ENCODE measurements around the gene EPB41L2.

DNA sequence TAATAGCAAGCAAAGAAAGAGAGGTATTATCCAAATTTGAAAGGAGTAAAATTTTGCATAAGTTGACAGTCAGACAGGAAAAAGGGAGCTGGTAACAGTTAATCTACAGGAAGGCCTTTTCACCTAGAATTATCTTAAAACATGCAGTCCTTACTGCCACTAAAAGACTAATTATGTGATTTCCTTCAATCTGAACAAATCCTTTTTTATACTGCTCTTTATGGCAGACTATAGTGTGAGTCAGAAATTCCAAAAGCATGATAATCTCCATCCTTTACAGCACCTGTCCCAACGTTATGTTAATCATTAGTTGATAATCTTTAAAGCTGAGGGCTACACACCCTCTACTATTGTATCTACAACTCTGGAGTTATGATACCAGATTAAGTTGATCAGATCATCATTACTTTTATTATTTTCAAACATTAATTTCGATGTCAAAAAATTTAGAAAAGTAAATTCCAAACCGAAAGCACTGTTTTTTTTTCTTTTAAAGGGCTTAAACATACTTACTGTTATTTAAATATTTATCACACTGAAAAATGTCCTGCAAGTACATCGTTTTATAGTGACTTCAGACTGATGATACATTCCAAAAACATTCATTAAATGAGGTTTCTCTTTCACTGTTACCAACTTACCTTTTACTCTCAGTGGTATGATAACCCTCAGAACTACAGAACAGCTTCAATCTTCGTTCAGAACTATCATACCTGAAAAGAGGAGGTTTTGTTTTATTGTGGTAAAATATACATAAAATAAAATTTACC, 39.1 kb upstream of the EPB41L2 start:
- TF ChIP-seq TAF1 (IDR thresholded peaks at IDR 0.05; ENCODE audit: borderline replicate concordance, insufficient read depth, low read length) = no peak
- TF ChIP-seq, protein P1, sequence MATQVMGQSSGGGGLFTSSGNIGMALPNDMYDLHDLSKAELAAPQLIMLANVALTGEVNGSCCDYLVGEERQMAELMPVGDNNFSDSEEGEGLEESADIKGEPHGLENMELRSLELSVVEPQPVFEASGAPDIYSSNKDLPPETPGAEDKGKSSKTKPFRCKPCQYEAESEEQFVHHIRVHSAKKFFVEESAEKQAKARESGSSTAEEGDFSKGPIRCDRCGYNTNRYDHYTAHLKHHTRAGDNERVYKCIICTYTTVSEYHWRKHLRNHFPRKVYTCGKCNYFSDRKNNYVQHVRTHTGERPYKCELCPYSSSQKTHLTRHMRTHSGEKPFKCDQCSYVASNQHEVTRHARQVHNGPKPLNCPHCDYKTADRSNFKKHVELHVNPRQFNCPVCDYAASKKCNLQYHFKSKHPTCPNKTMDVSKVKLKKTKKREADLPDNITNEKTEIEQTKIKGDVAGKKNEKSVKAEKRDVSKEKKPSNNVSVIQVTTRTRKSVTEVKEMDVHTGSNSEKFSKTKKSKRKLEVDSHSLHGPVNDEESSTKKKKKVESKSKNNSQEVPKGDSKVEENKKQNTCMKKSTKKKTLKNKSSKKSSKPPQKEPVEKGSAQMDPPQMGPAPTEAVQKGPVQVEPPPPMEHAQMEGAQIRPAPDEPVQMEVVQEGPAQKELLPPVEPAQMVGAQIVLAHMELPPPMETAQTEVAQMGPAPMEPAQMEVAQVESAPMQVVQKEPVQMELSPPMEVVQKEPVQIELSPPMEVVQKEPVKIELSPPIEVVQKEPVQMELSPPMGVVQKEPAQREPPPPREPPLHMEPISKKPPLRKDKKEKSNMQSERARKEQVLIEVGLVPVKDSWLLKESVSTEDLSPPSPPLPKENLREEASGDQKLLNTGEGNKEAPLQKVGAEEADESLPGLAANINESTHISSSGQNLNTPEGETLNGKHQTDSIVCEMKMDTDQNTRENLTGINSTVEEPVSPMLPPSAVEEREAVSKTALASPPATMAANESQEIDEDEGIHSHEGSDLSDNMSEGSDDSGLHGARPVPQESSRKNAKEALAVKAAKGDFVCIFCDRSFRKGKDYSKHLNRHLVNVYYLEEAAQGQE (IDR thresholded peaks at IDR 0.05; ENCODE audit: insufficient read depth in 1 of 2, low read depth in 2 of 2, low read length in 2 of 2) = no peak
